Embryonic facial prominence (tissue), 1 donor: ENCODE measurements around the gene BPI.
"Not testable (repeated sequence)": the region's sequence is repeated elsewhere in the genome, so short reads cannot be mapped to it uniquely, and the experiment has no call there.

ENCODE experiments used
- DNase-seq: peaks from one replicate; pipeline ENCODE4 v3.0.0-alpha.2; 2016; ENCODE audit errors: extremely low spot score

Gene BPI

GRCh38 chr20:38336726-38337125 lies 32.8 kb downstream of the BPI start:
- no peak for DNase-seq

GRCh38 chr20:38337561-38338140 lies 33.7 kb downstream of the BPI start:
- no peak for DNase-seq

GRCh38 chr20:38338849-38339520 lies 35.0 kb downstream of the BPI start:
- DNase-seq: no peak

GRCh38 chr20:38339521-38339896 lies 35.6 kb downstream of the BPI start:
- DNase-seq: not testable (repeated sequence)

- no peak for DNase-seq
Observed at GRCh38 chr20:38339997-38340396, 36.0 kb downstream of the BPI start.

GRCh38 chr20:38340693-38341092 lies 36.7 kb downstream of the BPI start:
- no peak for DNase-seq

- DNase-seq: no peak
Observed at GRCh38 chr20:38342216-38342615, 38.3 kb downstream of the BPI start.

- DNase-seq: no peak
Observed at GRCh38 chr20:38342713-38343310, 38.9 kb downstream of the BPI start.

GRCh38 chr20:38343311-38344106 lies 39.6 kb downstream of the BPI start:
- DNase-seq: no peak

- DNase-seq: no peak
Observed at GRCh38 chr20:38344107-38344701, 40.2 kb downstream of the BPI start.

GRCh38 chr20:38345643-38346042 lies 41.7 kb downstream of the BPI start:
- no peak for DNase-seq

- DNase-seq: no peak
Observed at GRCh38 chr20:38346247-38346651, 42.3 kb downstream of the BPI start, which contains the start of gene LBP. Gene LBP, plus strand, starts transcription at chr20:38346482. Its CDS starts 35 bp downstream, at chr20:38346517.

GRCh38 chr20:38346741-38347140 lies 42.8 kb downstream of the BPI start:
- DNase-seq: no peak

GRCh38 chr20:38349856-38350255 lies 45.9 kb downstream of the BPI start:
- DNase-seq: no peak

GRCh38 chr20:38350879-38351775 lies 47.2 kb downstream of the BPI start:
- no peak for DNase-seq

GRCh38 chr20:38353316-38353715 lies 49.4 kb downstream of the BPI start:
- DNase-seq: no peak

GRCh38 chr20:38354227-38354626 lies 50.3 kb downstream of the BPI start:
- no peak for DNase-seq

- no peak for DNase-seq
Observed at GRCh38 chr20:38355161-38356012, 51.4 kb downstream of the BPI start.

- no peak for DNase-seq
Observed at GRCh38 chr20:38357653-38358207, 53.8 kb downstream of the BPI start.

GRCh38 chr20:38358556-38358955 lies 54.6 kb downstream of the BPI start:
- no peak for DNase-seq
